ENCODE data around the gene SIGLEC1. TPM values are rescaled to one million over a fixed set of nuclear protein-coding genes. Genes with fewer than 3 reads are reported as not detected.

Gene SIGLEC1
- total RNA-seq, 1 experiment from 2014 or later, result not detected

DNA sequence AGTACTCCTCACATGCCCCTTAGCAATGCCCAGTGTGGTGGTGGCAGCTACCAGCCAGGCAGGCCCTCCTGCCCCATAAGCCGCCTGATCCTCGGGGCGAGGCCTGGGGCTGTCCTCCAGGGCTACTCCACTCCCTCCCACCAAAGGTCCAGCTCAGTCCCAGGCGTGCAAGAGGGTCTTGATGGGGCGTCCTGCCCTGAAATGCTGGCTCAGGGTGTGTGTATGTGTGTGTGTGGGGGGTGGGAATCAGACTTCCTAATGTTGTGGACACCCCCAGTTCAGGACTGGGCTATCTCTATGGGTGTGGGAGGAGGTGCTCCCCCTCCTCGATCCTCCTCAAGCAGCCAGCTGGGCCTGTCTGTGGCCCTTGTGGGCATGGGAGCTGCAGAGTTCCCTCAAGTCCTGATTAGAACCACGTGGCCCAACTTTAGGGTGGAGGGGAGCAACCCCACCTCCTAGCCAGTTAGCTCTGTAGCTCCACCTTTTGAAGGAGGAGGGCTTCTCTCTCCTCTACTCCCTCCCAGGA is 27.6 kb upstream of the SIGLEC1 start:
- POLR2A ChIA-PET (ENCODE audit: low non-redundant PET), result no interaction called here
- no peak overlapping the region for H3K4me3 ChIP-seq (ENCODE audit: low read depth, low read length, poor library complexity, severe bottlenecking)
- no peaks in the 10 kb centered on the region for H3K36me3 ChIP-seq (ENCODE audit: insufficient read depth, low read length, poor library complexity, severe bottlenecking)
- DNase-seq (ENCODE audit: low spot score), result no peak
- CTCF ChIA-PET, result no interaction called here
- no peak overlapping the region for H3K27ac ChIP-seq (ENCODE audit: low read depth, low read length, poor library complexity, severe bottlenecking)
- no peaks in the 10 kb centered on the region for H3K4me1 ChIP-seq (ENCODE audit: insufficient read depth, low read length, poor library complexity, severe bottlenecking)
- H3K27me3 ChIP-seq (replicated peaks; ENCODE audit: insufficient read depth, low read depth, low read length, poor library complexity), result no peaks in the 10 kb centered on the region
- BruUV-seq (replicated peaks), result no TSS peak
- no peaks in the 10 kb centered on the region for H3K9me3 ChIP-seq (ENCODE audit: low read depth, low read length, poor library complexity, severe bottlenecking)
- TF ChIP-seq, protein P1, sequence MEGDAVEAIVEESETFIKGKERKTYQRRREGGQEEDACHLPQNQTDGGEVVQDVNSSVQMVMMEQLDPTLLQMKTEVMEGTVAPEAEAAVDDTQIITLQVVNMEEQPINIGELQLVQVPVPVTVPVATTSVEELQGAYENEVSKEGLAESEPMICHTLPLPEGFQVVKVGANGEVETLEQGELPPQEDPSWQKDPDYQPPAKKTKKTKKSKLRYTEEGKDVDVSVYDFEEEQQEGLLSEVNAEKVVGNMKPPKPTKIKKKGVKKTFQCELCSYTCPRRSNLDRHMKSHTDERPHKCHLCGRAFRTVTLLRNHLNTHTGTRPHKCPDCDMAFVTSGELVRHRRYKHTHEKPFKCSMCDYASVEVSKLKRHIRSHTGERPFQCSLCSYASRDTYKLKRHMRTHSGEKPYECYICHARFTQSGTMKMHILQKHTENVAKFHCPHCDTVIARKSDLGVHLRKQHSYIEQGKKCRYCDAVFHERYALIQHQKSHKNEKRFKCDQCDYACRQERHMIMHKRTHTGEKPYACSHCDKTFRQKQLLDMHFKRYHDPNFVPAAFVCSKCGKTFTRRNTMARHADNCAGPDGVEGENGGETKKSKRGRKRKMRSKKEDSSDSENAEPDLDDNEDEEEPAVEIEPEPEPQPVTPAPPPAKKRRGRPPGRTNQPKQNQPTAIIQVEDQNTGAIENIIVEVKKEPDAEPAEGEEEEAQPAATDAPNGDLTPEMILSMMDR (conservative IDR thresholded peaks at IDR 0.05; ENCODE audit: low read depth, low read length), result no peak
- no peak for TF ChIP-seq EZH2 (IDR thresholded peaks at IDR 0.05; ENCODE audit: borderline replicate concordance, low read depth, low read length, poor library complexity, severe bottlenecking)
- intact Hi-C loops (cut with micrococcal nuclease; ENCODE audit: unreplicated experiment), result no loop called here

DNA sequence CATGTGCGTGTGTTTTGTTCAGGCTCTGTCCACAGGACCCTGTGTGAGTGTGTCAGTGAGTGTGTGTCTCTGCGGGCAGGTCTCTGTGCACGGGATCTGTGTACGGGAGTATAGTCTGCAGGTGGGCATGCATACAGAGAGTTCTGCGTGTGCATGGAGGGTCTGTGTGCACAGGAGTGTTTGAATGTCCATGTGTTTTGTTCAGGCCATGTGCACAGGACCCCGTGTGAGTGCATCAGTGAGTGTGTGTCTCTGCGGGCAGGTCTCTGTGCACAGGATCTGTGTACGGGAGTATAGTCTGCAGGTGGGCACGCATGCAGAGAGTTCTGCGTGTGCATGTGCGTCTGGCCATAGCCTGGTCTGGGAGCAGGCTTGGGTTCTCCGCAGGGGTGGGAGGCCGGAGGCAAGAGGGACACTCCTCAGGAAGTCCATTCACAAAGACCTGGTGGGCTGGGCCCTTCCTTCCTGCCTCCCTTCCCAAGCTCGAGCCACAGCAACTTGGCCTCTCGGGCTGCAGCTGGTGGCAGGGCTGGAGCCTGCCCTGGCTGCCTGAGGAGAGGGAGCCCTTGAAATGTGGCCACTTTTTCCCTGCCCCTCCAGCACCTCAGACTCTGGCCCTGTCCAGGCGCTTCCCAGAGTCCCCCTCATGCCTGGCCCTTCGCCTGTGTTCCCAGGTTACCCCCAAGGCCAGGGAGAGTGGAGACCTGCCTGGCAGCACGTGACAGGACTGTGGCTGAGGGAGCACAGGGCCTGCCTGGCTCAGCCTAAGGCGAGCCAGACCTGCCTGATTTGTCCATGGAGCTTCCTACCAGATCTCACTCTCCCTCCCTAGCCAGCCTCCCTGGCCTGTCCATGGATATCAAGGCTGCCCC is 26.9 kb upstream of the SIGLEC1 start:
- no TSS peak for BruUV-seq (replicated peaks)

DNA sequence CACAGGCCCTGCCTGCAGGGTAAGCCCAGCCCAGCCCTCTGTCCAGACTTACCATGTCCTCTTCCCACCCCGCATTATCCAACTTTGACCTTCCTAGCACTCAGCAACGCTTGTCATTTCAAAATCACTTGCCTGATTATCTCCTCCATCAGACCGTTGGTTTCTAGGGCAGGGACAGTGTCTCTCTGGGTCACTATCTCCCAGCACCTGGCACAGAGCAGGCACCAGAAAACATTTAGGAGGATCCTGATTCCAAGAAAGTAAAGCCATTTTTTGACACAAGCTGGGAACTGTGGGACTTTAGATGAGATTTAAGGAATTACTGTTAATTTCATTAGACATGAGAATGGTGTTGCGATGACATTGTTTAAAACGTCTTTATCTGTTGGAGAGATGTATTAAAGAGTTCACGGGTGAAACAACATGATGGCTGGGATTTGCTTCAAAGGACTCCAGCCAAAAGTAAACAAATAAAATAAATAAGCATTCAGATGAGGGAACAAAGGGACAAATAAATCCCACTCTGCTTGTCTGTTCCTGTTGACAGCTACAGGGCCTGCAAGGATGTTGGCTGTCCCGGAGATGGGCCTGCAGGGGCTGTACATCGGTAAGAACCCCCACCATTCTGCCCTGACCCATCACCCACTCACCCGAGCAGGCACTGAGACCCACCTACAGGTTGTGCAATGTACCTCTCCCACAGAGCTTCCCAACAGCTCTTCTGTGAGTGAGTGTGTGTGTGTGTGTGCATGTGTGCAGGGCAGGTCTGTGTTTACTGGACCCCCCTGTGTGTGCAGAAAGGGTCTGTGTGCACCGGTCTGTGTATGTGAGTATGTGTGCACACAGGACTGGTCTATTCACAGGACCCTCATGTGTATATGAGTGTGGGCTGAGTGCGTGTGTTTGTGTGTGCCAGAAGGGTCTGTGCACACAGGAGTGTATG is 26.0 kb upstream of the SIGLEC1 start:
- no peak for TF ChIP-seq EZH2 (IDR thresholded peaks at IDR 0.05; ENCODE audit: borderline replicate concordance, low read depth, low read length, poor library complexity, severe bottlenecking)
- TF ChIP-seq, protein P1 (conservative IDR thresholded peaks at IDR 0.05; ENCODE audit: low read depth, low read length), result no peak
- POLR2A ChIA-PET (ENCODE audit: low non-redundant PET), result no interaction called here
- intact Hi-C loops (cut with micrococcal nuclease; ENCODE audit: unreplicated experiment), result no loop called here
- DNase-seq (ENCODE audit: low spot score), result no peak
- no peaks in the 10 kb centered on the region for H3K4me1 ChIP-seq (ENCODE audit: insufficient read depth, low read length, poor library complexity, severe bottlenecking)
- H3K36me3 ChIP-seq (ENCODE audit: insufficient read depth, low read length, poor library complexity, severe bottlenecking), result no peaks in the 10 kb centered on the region
- no peaks in the 10 kb centered on the region for H3K9me3 ChIP-seq (ENCODE audit: low read depth, low read length, poor library complexity, severe bottlenecking)
- BruUV-seq (replicated peaks), result no TSS peak
- H3K27ac ChIP-seq (ENCODE audit: low read depth, low read length, poor library complexity, severe bottlenecking), result no peak overlapping the region
- no peaks in the 10 kb centered on the region for H3K27me3 ChIP-seq (replicated peaks; ENCODE audit: insufficient read depth, low read depth, low read length, poor library complexity)
- CTCF ChIA-PET, result no interaction called here
- H3K4me3 ChIP-seq (ENCODE audit: low read depth, low read length, poor library complexity, severe bottlenecking), result no peak overlapping the region

More for the DNA sequence above, 26.9 kb upstream of the SIGLEC1 start:
- no peaks in the 10 kb centered on the region for H3K4me1 ChIP-seq (ENCODE audit: insufficient read depth, low read length, poor library complexity, severe bottlenecking)
- ChIA-PET CTCF (no interaction called here), POLR2A (ENCODE audit: low non-redundant PET) (no interaction called here)
- no peak for TF ChIP-seq EZH2 (IDR thresholded peaks at IDR 0.05; ENCODE audit: borderline replicate concordance, low read depth, low read length, poor library complexity, severe bottlenecking)
- TF ChIP-seq, protein P1 (conservative IDR thresholded peaks at IDR 0.05; ENCODE audit: low read depth, low read length), result no peak
- no peaks in the 10 kb centered on the region for H3K36me3 ChIP-seq (ENCODE audit: insufficient read depth, low read length, poor library complexity, severe bottlenecking)
- intact Hi-C loops (cut with micrococcal nuclease; ENCODE audit: unreplicated experiment), result no loop called here
- no peaks in the 10 kb centered on the region for H3K27me3 ChIP-seq (replicated peaks; ENCODE audit: insufficient read depth, low read depth, low read length, poor library complexity)
- H3K27ac ChIP-seq (ENCODE audit: low read depth, low read length, poor library complexity, severe bottlenecking), result no peak overlapping the region
- DNase-seq (ENCODE audit: low spot score), result no peak
- no peaks in the 10 kb centered on the region for H3K9me3 ChIP-seq (ENCODE audit: low read depth, low read length, poor library complexity, severe bottlenecking)
- H3K4me3 ChIP-seq (ENCODE audit: low read depth, low read length, poor library complexity, severe bottlenecking), result no peak overlapping the region
